Metanephros (tissue), 2 donors: Measurements from ENCODE around the gene SLC25A44. TPM values are rescaled to one million over a fixed set of nuclear protein-coding genes. Genes with fewer than 3 reads are reported as not detected.

Experiments
- small RNA-seq: library from RNA; depleted of rRNA; stranded (forward); fragments of <200 nt; gene quantifications from one replicate; pipeline ENCODE3, GENCODE V24; 2014; ENCODE audit warnings: low replicate concordance
- total RNA-seq: library from RNA; depleted of rRNA; stranded (reverse); fragments of >200 nt; gene quantifications from one replicate; pipeline ENCODE4 v1.2.3, GENCODE V29; 2014

The SLC25A44 gene, protein sequence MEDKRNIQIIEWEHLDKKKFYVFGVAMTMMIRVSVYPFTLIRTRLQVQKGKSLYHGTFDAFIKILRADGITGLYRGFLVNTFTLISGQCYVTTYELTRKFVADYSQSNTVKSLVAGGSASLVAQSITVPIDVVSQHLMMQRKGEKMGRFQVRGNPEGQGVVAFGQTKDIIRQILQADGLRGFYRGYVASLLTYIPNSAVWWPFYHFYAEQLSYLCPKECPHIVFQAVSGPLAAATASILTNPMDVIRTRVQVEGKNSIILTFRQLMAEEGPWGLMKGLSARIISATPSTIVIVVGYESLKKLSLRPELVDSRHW
- total RNA-seq, result 20.6 TPM

DNA sequence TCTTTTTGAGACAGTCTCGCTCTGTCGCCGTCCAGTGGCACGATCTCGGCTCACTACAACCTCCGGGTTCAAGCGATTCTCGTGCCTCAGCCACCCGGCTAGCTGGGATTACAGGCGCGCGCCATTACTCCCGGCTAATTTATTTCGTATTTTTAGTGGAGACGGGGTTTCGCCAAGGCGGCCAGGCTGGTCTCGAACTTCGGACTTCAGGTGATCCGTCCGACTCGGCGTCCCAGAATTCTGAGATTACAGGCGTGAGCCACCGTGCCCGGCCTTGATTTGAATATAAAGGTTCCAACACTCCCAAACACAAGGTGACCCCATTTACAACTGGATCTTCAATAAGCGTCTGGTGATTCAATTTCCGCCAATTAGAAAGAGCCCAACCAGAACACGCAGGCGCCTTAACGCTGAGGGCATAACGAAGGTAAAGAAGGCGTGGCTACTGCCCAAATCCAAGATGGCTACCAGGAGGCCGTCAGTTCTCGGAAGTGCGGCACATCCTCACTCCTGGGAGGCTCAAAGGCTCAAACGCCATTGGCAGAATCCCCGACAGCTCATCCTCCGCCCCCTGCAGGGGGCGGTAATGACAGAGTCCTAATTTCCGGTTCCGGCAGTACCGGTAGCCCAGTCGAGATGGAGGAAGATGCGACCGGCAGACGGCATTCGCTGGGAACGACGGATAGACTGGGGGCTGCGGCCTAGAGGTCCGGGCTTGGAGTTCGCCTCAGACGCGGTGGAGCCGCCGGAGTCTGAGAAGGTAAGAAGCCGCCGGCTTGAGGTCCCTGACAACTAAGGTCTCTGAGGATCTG, at the start of gene SLC25A44:
Gene SLC25A44, plus strand, starts transcription at position 617 of the 812 bp plus-strand sequence. CDS start 5,744 bp downstream, outside the sequence.

DNA sequence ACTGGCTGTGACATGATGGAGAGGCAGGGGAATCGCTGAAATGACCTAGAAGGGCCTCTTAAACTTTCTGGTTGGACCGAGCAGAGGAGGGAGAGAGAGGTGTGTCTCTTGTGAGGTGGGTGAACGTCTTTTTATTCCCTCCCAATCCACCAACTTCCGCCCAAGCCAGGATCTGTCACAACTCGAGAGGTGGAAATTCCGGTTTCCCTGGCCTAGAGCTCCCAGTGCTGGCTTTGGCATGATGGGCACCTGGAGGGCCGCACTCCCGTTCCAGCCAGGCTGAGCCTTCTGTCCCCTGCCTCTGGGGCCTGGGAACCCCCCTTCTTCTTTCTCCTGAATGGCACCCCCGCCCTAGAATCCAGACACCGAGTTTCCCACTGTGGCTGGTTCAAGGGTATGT, 40.5 kb upstream of the SLC25A44 start, which contains the start of gene SEMA4A:
Gene SEMA4A, plus strand, starts transcription at position 224 of the 400 bp plus-strand sequence. CDS start 994 bp downstream, outside the sequence.

DNA sequence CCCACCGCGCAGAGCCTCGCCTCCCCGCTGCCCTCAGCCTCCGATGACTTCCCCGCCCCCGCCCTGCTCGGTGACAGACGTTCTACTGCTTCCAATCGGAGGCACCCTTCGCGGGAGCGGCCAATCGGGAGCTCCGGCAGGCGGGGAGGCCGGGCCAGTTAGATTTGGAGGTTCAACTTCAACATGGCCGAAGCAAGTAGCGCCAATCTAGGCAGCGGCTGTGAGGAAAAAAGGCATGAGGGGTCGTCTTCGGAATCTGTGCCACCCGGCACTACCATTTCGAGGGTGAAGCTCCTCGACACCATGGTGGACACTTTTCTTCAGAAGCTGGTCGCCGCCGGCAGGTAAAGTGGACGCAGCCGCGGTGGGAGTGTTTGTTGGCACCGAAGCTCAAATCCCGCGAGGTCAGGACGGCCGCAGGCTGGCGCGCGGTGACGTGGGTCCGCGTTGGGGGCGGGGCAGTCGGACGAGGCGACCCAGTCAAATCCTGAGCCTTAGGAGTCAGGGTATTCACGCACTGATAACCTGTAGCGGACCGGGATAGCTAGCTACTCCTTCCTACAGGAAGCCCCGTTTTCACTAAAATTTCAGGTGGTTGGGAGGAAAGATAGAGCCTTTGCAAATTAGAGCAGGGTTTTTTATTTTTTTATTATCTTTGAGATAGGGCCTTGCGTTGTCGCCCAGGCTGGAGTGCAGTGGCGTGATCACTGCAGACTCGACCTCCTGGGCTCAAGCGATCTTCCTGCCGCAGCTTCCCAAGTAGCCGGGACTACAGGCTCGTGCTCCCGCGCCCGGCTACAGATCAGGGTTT, 19.1 kb downstream of the SLC25A44 start, which contains the start of gene PMF1:
Gene PMF1, plus strand, starts transcription at position 175 of the 811 bp plus-strand sequence. Its CDS starts 9 bp downstream, at position 184.

DNA sequence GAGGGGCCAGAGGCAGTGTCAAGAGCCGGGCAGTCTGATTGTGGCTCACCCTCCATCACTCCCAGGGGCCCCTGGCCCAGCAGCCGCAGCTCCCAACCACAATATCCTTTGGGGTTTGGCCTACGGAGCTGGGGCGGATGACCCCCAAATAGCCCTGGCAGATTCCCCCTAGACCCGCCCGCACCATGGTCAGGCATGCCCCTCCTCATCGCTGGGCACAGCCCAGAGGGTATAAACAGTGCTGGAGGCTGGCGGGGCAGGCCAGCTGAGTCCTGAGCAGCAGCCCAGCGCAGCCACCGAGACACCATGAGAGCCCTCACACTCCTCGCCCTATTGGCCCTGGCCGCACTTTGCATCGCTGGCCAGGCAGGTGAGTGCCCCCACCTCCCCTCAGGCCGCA, 48.0 kb downstream of the SLC25A44 start, which contains the start of gene BGLAP:
Gene BGLAP, plus strand, starts transcription at position 259 of the 400 bp plus-strand sequence. Its CDS starts 48 bp downstream, at position 307.

DNA sequence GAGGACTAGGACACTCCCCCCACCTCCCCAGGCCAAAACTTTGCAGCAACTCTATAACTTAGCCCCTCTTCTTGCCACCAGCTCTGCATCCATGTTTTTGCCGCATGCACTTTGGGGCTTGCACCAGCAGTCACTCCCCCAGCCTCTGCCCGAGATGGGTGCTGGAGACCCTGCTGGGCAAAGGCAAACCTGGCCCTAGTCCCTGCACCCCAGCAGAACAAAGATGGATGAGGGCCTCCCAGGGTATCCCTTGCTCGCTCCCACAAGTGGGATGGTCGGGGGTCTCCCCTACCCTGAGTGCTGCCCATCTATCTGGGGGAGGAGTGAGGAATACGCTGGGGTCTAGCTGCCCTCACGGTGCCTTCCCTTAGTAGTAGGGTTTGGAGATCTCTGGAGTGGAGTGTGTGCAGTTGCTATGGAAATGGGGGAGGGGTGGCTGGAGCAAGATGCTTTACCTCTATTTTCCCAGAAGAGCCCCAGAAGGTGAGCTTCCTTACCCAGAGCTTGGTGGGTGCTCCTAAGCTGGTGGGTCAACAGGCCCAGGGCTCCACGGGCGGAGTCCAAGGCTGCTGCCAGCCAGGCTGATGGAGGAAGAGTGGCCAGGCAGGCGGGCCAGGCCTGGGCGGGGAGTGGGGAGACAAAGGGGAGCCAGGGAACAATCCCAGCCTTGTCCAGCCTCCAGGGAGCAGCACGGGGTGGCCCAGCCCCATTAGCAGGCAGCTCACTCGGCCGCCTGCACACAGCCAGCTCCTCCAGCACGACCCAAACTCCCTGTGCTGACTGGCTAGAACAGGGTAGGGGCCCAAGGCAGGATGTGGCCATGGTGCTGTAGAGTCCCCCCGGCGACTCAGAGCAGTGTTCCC, 53.8 kb downstream of the SLC25A44 start, which contains the start of gene PAQR6:
Gene PAQR6, minus strand, starts transcription at position 597 of the 863 bp plus-strand sequence. CDS start 1,325 bp downstream, outside the sequence.

Small RNA genes lying within 50 kb of the gene (small RNA-seq; reads per million reads assigned to genes)
- not detected for gene RF00568

Other genes with a start within 250 kb of the SLC25A44 start
- gene ARHGEF2, start 215.6 kb upstream of the SLC25A44 start, total RNA-seq, result 93.6 TPM
- 214 TPM for gene SSR2, start 173.2 kb upstream of the SLC25A44 start, total RNA-seq
- gene UBQLN4, start 140.3 kb upstream of the SLC25A44 start, total RNA-seq, result 19.7 TPM
- gene LAMTOR2, start 139.3 kb upstream of the SLC25A44 start, total RNA-seq, result 68.4 TPM
- gene RAB25, start 132.9 kb upstream of the SLC25A44 start, total RNA-seq, result 34.3 TPM
- 29.6 TPM for gene MEX3A, start 111.6 kb upstream of the SLC25A44 start, total RNA-seq
- gene LMNA, start 79.4 kb upstream of the SLC25A44 start, total RNA-seq, result 182 TPM
- gene SEMA4A, start 40.5 kb upstream of the SLC25A44 start, total RNA-seq, result 20.3 TPM
- gene PMF1, start 18.9 kb downstream of the SLC25A44 start, total RNA-seq, result 69.0 TPM
- 2.1 TPM for gene BGLAP, start 48.1 kb downstream of the SLC25A44 start, total RNA-seq
- 1.9 TPM for gene PAQR6, start 54.0 kb downstream of the SLC25A44 start, total RNA-seq
- gene SMG5, start 88.7 kb downstream of the SLC25A44 start, total RNA-seq, result 56.5 TPM
- 4.0 TPM for gene TMEM79, start 90.2 kb downstream of the SLC25A44 start, total RNA-seq
- 45.4 TPM for gene GLMP, start 101.6 kb downstream of the SLC25A44 start, total RNA-seq
- gene VHLL, start 105.2 kb downstream of the SLC25A44 start, total RNA-seq, result not detected
- gene CCT3, start 144.2 kb downstream of the SLC25A44 start, total RNA-seq, result 204 TPM
- not detected for gene TSACC, start 144.4 kb downstream of the SLC25A44 start, total RNA-seq
- 7.6 TPM for gene RHBG, start 175.1 kb downstream of the SLC25A44 start, total RNA-seq